Activated CD8-positive, alpha-beta memory T cell treated with anti-CD3 and anti-CD28 coated beads for 1 hour (primary cell): Measurements from ENCODE around the gene TENT5D.
"Not testable (repeated sequence)": the region's sequence is repeated elsewhere in the genome, so short reads cannot be mapped to it uniquely, and the experiment has no call there.

Experiments used
- DNase-seq, 2 donors: peaks; one replicate each; pipeline ENCODE4 v3.0.0-alpha.2; 2020; ENCODE audit warnings: low read depth in 1 of 2; ENCODE audit errors: extremely low read depth in 1 of 2

TENT5D gene

DNA sequence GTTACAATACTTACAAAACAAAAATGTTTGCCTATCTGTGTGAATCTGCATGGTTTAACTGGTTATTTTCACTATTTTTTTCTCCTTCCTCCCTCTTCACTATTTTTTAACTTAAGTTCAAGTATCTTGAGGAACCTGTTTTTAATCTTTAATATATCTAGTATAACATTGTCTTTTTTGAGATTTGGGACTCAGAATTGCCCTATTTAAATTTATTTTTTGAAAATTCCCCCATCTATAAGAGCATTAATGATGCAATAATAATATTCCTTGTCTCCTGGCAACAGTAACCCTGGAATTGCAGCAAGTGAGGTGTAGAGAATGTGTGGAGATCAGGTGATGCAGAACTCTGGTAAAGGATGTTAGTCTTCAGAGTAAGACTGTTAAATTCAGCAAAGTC lies at the start of gene TENT5D:
TENT5D (plus strand) TSS at position 301 of the 400 bp plus-strand sequence. CDS start 22,093 bp downstream, outside the sequence.
- no peak for DNase-seq

DNA sequence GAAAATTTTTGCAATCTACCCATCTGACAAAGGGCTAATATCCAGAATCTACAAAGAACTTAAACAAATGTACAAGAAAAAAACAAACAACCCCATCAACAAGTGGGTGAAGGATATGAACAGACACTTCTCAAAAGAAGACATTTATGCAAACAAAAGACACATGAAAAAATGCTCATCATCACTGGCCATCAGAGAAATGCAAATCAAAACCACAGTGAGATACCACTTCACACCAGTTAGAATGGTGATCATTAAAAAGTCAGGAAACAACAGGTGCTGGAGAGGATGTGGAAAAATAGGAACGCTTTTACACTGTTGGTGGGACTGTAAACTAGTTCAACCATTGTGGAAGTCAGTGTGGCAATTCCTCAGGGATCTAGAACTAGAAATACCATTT lies 34.6 kb upstream of the TENT5D start:
- not testable (repeated sequence) for DNase-seq

DNA sequence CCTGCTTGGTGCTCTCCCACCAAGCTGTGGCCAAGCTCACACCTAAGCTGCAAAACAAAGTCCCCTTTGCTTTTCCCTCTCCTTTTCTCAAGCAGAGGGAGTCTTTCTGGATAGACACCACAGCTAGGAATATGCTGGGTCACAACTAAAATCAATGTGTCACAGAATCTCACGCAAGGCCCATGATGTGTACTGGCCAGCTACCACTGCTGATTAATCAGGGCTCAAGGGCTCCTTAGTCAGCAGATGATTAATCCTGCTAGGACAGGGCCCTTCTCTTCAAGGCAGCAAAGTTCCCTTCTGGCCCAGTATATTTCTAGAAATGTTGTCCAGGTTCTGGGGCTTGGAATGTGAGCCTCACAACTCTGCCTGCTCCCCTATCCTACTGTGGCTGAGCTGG lies 32.0 kb upstream of the TENT5D start:
- DNase-seq: no peak

DNA sequence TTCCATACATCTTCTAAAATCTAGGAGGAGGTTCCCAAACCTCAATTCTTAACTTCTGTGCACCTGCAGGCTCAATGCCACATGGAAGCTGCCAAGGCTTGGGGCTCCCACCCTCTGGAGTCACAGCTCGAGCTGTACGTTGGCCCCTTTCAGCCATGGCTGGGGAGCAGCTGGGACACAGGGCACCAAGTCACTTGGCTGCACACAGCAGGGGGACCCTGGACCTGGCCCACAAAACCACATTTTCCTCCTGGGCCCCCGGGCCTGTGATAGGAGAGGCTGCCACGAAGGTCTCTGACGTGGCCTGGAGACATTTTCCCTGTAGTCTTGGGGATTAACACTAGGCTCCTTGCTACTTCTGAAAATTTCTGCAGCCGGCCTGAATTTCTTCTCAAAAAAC lies 8.2 kb upstream of the TENT5D start:
- DNase-seq: no peak

DNA sequence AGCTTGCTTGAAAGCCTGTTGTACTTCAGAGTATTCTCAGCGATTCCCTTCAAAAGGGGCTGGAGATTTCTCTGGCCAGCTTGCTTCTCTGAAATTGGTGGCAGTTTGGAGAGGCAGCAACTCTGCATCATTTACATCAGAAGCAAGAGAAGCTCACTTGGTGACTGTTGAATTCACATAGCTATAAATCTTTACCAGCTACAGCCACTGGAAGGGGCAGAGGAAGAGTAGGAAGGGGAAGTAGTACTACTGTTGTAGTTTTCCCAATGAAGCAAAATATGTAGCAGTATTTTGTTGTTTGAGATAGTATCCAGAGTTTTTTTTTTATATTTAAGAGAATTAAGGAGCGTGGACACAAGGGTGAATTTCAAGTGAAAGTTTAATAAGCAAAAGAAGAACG lies 2.8 kb downstream of the TENT5D start:
- DNase-seq: no peak

DNA sequence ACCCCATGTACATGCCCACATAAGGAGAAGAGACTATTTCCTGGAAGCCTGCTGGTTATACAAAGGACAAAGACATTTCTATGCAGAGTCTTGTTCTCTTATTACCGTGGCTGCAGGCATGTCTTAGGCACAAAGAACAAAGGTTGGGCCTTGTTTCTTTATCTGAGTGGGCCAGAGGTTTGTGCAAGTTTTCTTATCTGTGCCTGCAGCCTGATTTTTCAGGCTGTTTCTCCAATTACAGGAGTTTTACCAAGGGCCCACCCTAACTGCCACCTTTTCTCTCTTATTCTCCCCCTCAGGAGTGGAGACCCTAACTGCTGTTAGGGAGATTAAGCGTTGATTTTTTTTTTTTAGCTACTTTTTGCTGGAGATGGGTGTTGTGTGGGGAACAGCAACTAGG lies 3.5 kb downstream of the TENT5D start:
- DNase-seq: no peak

DNA sequence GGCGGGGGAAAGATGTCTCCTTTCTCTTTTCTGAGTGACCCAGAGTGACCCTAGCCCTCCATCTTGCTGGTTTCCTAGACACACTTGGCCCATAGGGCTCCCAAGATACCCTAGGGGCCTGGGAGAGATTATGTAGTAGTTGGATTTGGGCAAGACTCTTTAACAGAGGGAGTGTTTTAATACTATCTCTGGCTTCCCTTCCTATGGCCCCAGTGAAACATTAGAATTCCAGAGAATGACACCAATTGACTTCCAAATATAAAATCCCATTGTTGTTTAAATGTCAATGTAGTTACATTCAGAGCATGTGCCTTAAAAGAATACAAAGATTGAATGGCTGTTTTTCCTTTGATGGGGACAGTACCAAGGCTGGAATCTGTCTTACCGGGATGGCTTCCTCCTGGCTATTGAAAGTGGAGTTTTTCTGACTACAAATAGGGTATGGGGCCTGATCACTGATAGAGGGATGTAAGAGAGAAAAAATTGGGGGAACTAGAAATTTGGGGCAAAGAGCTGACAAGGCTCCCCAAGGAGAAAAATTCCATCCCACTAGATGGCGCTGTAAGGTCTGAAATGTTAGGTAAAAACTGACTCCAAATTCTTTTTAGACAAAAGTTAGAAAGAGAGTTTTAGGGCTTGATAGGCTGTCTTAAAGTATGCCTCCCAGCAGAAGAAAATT lies 10.7 kb downstream of the TENT5D start:
- no peak for DNase-seq

DNA sequence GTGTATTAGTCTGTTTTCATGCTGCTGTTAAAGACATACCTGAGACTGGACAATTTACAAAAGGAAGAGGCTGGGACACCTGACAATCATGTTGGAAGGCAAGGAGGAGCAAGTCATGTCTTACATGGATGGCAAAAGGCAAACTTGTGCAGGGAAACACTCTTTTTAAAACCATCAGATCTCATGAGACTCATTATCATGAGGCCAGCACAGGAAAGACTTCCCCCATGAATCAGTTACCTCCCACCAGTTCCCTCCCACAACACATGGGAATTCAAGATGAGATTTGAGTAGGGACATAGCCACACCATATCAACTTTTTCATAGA lies 11.2 kb downstream of the TENT5D start:
- DNase-seq: no peak

DNA sequence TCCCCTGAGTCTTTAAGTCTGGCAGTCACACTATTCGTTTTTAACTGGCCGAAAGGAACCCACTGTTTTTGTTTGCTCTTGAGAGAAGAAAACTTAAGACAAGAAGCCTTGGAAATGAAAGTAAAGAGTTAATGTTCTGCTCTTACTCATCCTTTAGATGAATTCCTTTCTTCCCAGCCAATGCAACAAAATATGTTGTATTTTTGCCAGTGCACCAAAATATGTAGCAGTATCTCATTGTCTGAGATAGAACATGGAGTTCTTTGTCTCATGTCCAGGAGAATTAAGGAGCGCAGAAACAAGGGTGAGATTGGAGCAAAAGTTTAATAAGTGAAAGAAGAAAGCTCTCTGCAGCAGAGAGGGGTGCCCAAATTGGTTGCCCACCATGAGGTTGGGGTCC lies 12.2 kb downstream of the TENT5D start:
- DNase-seq: no peak

DNA sequence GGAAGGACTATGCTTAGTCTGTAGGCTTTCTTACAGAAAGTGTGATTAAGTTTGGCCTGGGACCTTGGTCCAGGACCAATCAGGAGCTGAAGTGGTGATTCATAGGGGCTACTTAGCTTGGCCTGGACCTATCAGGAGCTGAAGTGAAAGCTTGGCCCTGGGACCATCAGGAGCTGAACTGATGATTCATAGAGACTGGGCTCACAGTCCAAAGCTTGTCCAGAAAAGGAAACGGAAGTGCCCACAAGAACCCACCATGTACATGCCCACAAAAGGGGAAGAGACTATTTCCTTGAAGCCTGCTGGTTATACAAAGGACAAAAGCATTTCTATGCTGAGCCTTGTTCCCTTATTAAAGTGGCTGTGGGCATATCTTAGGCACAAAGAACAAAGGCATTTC lies 12.6 kb downstream of the TENT5D start:
- no peak for DNase-seq

DNA sequence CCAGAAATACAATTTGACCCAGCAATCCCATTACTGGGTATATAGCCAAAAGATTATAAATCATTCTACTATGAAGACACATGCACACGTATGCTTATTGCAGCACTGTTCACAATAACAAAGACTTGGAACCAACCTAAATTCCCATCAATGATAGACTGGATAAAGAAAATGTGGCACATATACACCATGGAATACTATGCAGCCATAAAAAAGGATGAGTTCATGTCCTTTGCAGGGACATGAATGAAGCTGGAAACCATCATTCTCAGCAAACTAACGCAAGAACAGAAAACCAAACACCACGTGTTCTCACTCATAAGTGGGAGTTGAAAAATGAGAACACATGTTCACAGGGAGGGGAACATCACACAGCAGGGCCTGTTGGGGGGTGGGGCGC lies 47.9 kb downstream of the TENT5D start:
- not testable (repeated sequence) for DNase-seq

DNA sequence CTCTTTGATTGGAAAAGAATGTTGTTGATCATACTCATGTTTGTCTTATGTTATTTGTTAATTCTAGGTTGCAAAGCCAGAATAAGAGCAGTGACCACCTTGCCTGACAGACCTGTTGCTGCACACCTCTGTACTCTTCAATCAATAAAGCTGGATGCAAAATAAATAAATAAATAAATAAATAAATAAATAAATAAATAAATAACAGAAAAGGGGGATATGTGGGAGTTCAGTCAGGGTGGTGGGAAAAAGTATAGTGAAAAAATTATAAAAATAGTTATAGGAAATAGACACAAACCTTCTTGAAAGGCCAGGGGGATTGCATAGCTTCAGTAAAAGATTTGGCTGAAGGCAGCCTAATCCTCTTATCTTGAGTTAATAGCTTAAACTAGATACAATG lies 51.3 kb downstream of the TENT5D start:
- DNase-seq: no peak

DNA sequence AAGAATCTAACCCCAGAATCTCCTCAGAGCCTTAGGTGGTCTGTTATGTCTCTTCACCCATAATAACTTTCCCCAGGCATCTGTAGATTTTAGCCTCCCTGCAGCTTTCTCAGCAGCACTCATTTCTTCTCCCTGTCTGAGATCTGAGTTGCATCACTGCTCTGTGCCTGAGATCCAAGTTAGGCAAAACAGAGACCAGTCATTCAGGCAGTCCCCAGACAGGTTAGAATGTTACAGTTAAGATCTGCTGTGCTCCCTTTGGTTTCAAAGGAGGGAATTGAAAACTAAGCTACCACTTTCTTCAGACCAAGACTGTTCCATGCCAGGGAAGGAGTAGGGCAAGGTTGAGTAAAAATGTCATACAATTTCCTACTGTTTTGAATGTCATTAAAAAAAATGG lies 65.3 kb downstream of the TENT5D start:
- no peak for DNase-seq

DNA sequence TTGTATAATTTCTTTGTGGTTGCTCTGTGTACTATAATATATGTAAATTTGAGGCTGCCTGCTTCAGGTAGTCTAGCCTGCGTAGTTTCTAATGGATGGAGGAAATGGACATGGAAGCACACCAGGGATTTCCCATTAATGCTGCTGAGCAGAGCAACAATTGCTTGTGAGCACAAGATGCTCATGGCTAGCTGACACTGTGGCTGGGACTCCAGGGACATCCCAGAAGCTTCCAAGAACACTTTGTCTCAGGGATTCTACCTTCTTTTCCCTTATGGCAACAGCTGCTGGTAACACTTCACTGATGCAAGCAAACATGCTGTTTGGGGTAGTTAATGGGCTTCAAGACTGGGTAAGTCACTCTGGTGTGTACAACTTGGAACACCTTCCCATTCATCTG lies 66.1 kb downstream of the TENT5D start:
- DNase-seq: no peak

DNA sequence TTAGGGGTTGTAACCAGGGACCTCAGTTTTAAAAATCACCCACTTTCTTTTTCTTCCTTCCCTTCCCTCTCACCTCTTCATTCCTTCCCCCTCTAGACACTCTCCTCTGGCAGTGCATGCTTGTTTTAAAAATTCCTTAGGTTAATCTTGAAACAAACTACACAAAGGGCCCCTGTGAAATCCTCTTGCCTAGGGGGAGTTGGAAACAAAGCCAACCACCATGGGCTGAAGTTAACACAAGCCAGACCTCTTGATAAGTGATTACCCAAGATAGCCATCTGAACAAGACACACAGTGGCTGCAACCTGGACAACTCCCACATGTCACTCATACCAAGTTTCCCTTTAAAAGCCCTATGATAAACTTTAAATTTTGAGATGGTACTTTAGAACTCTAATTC lies 68.9 kb downstream of the TENT5D start:
- DNase-seq: no peak
